Left colon (tissue), 2 donors: ENCODE data around the gene RBM12. TPM values are rescaled to one million over a fixed set of nuclear protein-coding genes. Genes with fewer than 3 reads are reported as not detected.
A peak's percentile ranks its signal among the peaks of the same experiment; 100 is the strongest.

Experiments used
- ATAC-seq: fragments of 200-7000 bp; cut with Tn5 transposase; one replicate; pipeline ENCODE4 v1.9.1; 2020; ENCODE audit warnings: mild to moderate bottlenecking, moderate library complexity
- DNase-seq, 2 donors: peaks; one replicate each; pipeline ENCODE4 v3.0.0-alpha.2; 2020
- intact Hi-C, 2 donors: fragments of 100-400 bp; cut with DNase I in 1 of 2; cut with micrococcal nuclease in 1 of 2; formaldehyde crosslinking; loops; one replicate each; pipeline versions ENCODE4 v1.11.2 to v1.14.0; 2022; cut with DNase I, micrococcal nuclease
- total RNA-seq, 2 donors: library from RNA; stranded (reverse); fragmentation: NEBNext Ultra II Directional; extraction: Animal tissue kit (Norgen Biotek cat#: 25700); gene quantifications; one replicate each; pipeline ENCODE4 v1.2.1, GENCODE V29; 2021
- donor health status: DM: no; HTN: no; CAD: no.
- donor health status: DM: yes; HTN: yes; CAD: no.

RBM12 gene
- total RNA-seq, 2 donors from 2014 or later: 63.5 to 73.0 TPM

DNA sequence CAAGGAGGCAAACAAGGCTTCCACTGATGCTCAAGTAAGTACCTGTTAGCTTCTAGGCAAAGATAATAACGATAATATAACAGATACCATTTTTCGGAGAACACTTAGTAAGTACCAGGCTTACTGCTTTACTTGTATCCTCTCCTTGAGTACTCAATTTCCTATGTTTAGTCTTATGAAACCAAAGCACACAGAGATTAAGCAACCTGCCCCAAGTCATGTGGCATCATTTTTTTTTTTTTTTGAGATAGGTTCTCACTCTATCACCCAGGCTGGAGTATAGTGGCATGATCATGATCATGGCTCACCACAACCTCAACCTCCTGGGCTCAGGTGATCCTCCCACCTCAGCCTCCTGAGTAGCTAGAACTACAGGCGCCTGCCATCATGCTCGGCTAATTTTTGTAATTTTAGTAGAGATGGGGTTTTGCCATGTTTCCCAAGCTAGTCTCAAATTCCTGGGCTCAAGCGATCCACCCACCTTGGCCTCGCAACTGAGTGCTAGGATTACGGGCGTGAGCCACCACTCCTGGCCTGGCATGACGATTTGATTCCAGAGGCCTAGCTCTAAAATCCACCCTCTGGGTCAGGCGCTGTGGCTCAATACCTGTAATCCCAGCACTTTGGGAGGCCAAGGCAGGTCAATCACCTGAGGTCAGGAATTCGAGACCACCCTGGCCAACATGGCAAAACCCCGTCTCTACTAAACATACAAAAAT, 35.1 kb downstream of the RBM12 start:
- ATAC-seq: no peak
- no peak for DNase-seq
- intact Hi-C loops: no loop called here

DNA sequence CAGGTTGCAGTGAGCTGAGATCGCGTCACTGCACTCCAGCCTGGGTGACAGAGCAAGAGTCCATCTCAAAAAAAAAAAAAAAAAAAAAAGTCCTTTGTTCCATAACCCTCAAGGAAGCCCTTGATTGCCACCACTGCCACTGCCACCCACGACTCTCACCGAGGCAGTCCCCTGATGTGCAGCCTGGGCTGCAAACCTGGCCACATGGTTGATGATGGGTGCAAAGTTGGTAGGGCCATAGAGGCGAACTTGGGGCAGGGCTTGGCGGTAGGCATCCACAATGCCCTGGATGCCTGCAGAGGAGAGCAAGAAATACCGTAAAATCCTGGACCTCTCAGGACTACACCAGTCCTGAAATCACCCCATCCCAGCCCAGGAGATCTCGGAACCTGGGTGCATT, 37.6 kb downstream of the RBM12 start:
- no peak for DNase-seq
- intact Hi-C loops: no loop called here
- ATAC-seq: no peak

DNA sequence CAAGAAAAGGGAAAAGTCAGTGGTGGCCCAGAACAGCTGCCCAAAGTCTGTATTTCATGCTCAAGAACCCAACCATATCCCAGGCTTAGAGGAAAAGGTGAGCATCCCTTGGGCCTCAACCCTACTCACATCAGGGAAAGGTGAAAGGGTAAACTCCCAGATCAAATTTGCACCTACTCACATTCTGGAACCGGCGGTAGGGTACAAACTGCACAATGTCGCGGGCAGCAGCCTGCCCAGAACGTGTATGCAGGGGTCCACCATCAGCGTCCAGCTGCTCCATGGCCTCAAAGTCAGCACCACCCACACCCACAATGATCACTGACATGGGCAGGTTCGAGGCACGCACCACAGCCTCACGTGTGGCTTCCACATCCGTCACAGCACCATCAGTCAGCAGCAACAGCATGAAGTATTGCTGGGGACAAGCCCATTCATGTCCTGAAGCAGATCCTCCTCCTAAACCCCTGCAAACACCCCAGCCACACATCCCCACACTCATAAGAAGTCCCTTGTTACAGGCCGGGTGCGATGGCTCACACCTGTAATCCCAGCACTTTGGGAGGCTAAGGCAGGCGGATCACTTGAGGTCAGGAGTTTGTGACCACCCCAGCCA, 38.2 kb downstream of the RBM12 start:
- no peak for ATAC-seq
- DNase-seq: no peak
- intact Hi-C loops: no loop called here

DNA sequence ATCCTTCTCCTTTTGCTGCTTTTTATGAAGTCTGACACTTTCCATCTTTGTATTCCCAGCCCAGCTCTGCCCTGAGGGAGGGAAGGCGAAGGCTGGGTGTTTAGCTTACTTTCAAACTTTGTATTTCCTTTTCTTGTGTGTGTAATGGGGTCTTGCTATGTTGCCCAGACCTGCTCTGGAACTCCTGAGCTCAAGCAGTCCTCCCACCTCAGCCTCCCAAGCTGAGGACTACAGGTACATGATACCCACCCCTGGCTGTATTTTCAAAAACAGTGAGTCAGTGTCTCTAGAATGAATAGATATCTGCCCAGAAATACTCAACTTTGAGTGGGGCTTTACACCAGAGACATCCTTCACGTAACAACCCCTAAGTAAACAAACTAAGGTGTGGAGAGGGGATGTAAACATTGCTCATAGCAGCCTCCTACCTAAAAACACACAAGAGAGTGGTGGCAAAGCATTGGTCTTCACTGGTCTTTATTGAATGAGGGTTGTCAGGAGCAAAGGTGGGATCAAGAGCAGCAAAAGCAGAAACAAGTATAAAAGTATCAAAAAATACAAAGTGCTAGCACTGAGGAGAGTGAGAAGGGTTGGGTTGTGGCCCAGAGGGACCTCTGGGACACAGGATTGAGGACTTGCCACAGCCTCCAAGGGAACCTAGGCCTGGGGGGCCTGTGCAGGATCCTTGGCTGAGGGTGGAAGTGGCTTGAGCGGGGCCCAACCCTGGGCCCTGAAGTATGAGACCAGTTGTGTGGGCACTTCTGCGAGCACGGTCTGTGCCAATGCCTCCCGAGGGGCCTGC, 38.9 kb downstream of the RBM12 start:
- no peak for ATAC-seq
- no peak for DNase-seq
- intact Hi-C loops: no loop called here

DNA sequence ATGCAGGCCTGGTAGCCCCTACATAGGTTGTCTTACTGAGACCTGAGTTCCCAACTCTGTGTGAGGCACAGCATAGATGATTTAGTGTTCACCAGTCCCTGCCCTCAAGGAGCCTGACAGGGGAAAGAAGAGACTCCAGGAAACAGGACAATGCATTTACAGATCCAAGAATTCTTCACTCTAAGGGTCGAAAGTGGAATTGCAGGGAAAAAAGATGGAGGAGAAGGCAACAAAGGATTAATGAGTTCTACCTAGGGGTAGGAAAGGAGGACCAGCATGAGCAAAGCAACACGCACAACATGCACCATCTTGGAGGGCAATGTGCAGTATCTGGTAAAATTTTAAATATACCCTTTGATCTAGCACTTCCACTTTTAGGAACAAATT, 43.1 kb downstream of the RBM12 start:
- DNase-seq: no peak
- intact Hi-C loops: no loop called here
- no peak for ATAC-seq

DNA sequence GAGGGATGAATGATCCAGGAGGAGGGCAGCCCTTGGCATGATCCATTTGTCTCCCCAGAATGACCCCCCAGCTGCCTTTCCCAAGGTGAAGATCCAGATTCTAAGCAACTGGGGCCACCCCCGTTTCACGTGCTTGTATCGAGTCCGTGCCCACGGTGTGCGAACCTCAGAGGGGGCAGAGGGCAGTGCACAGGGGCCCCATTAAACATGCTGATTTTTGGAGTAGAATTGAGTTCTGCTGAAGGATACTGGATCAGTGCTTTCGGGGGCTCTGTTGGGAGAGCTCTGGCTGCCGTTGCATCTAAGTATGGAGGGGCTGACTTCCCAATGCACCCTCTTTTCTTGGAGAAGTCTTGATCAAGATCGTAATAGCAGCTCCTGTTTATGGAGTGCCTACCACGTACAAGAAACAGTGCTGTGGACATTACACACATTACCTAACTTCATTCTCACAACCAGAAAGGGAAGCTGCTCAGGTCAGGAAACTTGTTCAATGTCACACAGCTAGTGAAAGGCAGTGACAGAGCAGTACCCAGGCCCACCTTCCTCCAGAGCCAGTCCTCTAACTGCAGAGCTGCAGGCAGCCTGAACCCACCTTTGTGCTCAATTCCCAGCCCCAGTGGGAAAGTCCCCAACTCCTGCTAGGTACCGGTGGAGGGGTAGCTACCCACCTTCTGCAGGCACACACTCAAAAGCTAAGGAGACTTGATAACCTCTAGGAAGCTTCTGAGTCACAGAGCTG, 43.7 kb downstream of the RBM12 start:
- DNase-seq: no peak
- no peak for ATAC-seq
- intact Hi-C loops: no loop called here

DNA sequence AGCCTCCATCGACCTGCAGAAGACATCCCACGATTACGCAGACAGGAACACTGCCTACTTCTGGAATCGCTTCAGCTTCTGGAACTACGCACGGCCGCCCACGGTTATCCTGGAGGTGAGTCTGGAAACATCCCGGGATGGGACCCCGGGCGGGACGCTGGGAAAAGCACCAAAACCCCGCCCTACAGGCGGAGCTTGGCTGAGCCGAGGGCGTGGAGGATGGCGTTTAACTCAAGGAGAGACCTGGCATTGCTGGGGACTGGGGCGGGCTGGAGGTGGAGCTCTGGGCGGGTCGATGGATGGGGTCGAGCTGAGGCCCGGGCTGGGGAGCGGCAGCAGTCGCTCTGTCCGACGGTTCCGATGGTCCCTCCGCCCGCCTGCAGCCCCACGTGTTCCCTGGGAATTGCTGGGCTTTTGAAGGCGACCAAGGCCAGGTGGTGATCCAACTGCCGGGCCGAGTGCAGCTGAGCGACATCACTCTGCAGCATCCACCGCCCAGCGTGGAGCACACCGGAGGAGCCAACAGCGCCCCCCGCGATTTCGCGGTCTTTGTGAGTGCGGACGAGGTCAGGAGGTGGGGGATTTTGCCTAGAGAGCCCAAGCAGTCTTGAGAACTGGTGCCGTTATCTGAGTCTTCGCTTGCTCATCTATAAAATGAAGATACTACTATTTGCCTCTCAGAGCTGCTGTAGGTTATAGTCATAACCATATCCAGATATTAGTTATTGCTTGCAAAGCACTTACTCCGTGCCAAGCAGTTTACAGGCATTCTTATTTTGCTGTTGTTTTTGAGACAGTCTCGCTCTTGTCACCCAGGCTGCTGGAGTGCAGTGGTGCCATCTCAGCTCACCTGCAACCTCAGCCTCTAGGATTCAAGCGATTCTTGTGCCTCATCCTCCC, 45.3 kb downstream of the RBM12 start:
- ATAC-seq (peak; percentile 46), DNase-seq (peak; percentile 86 to 88)
- intact Hi-C loops: no loop called here

DNA sequence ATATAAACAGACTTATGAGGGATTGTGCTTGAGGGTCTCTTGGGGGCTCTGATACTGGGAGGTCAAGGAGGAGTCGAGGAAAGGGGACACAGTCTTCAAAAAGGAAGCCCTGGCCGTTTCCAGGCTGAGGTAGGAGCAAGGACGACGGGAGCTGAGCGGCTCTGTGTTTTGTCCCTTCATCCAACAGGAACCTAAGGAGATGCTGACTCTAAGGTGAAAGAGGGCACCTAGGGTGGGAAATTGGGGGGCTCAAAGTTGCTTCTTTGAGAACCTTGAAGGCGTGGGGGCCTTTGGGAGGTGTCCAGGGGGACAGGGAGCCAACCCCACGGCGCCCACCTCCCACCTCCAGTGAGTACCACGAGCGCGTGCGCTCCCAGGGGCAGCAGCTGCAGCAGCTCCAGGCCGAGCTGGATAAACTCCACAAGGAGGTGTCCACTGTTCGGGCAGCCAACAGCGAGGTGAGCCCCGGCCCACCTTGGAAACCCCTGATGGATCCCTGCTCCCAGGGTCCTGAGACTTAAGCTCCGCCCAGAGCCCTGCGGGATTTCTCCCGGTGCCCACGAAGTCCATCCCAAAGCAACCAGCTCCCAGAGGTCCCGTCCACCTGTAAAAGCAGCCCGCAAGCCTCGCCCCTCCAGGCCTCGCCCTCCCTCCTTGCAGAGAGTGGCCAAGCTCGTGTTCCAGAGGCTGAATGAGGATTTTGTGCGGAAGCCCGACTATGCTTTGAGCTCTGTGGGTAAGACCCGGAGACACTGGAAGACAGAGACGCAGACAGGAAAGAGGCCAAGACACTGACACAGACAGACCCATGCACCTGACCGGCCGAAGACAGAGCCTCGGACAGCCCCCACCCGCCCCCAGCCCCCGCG, 46.2 kb downstream of the RBM12 start:
- DNase-seq: peak; percentile 37 to 51
- intact Hi-C loops: no loop called here
- ATAC-seq: no peak

DNA sequence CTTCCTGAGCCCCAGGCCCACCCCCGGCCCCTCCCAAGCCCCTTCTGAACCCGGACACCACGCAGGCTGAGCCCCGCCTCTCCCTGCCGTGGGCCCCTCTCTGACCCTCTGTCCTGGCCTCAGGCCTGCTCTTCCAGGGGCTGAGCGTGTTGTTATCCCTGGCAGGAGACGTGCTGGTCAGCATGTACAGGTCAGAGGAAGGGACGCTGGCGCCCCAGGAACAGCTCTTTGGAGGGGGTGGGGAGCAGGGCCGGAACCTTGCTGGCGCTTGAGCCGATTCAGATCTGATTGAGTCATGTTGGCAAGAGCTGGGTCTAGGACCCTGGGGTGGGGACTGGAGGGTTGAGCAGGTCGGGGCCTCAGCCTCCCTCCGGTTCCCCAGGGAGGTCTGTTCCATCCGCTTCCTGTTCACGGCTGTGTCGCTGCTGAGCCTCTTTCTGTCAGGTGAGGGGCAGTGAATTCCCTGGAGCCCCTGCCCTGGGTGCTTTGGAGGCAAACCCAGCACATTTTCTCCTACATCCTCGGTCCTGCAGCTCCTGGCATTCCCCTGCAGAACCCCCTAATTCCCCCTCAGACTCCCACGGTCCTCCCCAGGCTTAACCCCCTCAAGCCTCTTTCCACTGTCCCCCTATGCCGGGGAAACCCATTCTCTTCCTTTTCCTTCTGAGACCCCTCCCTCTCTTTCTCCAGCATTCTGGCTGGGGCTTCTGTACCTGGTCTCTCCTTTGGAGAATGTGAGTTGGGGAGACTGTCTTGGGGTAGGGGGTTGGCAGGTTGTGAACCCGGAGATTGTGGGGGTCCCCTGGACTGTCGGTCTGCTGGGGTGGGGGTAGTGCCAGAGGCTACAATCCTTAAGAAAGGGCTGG, 47.1 kb downstream of the RBM12 start:
- DNase-seq (peak; percentile 52 to 62), ATAC-seq (no peak)
- intact Hi-C loops: no loop called here

DNA sequence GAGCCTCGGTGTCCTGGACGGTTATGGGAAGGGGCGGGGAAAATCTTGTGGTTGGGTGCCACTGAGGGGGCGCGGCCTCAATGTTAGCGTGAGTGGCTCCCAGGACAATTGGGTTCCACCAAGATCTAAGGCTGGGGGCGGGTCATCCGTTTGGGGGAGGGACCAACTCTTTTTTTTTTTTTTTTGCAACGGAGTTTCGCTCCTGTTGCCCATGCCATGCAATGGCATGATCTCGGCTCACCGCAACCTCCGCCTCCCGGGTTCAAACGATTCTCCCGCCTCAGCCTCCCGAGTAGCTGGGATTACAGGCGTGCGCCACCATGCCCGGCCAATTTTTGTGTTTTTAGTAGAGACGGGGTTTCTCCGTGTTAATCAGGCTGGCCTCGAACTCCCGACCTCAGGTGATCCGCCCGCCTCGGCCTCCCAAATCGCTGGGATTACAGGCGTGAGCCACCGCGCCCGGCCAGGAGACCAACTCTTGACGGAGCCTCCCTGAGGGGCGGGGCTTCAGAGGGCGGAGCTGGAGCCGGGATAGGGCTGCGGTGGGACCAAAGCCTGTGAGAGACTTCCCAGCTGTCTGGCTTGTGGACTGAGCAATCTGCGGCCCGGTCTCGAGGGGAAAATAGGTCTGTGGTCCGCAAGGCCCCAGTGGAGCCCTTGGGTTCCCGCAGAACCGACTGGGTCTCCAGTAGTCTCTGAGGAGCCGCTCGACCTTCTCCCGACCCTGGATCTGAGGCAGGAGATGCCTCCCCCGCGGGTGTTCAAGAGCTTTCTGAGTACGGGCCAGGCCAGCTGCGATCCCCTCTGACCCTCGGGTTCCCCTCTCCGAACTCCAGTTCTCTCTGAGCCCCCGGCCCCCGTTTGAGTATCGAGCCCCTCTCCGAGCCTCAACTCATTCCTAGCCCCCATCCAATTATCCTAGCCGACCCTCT, 48.0 kb downstream of the RBM12 start:
- intact Hi-C loops: no loop called here
- ATAC-seq: peak; percentile 62

DNA sequence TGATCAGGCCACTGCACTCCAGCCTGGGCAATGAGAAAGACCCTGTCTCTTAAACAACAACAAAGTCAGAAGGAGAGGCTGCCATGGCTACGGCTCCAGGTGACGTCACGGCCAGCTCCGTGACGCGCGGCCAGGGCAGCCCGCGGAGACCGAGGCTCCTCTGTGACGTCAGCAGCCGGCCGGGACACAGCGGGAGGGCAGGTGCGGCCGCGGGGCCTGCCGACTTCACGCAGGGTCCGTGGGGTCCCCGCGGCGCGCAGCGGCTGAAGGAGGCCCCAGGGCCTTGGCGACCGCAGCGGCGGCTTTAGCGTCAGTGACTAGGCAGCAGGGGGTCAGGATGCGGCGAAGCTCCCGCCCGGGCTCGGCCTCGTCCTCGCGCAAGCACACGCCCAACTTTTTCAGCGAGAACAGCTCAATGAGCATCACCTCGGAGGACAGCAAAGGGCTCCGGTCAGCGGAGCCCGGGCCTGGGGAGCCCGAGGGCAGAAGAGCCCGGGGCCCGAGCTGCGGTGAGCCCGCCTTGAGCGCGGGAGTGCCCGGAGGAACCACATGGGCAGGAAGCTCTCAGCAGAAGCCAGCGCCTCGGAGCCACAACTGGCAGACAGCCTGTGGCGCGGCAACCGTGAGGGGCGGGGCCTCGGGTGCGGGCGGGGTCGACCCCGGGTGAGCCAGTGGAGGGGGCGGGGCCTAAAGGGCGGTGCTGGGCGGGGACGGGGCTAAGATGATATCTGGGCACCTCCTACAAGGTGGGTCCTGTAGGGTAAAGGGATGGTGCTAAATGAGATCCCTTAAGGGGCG, 48.8 kb downstream of the RBM12 start, which contains the start of gene SPAG4:
SPAG4 (plus strand) TSS at position 163 of the 798 bp plus-strand sequence; CDS start at position 338, 175 bp downstream.
- intact Hi-C loops: no loop called here
- peak; percentile 83 for ATAC-seq
- peak; percentile 99 to 100 for DNase-seq

More for the DNA sequence above, 48.0 kb downstream of the RBM12 start:
- peak; percentile 93 to 94 for DNase-seq

DNA sequence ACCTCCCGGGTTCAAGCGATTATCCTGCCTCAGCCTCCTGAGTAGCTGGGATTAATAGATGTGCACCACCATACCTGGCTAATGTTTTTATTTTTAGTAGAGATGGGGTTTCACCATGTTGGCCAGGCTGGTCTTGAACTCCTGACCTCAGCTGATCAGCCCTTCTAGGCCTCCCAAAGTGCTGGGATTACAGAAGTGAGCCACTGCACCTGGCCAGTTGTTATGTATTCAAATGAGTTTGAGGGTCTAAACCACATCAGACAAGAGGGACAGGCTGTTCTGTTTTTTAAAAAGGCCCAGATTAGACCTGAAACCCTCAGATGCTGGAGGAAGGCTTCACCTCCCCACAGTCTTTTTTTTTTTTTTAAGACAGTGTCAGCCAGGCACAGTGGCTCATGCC, 53.2 kb downstream of the RBM12 start:
- ATAC-seq (no peak), DNase-seq (no peak)
- intact Hi-C loops: no loop called here

DNA sequence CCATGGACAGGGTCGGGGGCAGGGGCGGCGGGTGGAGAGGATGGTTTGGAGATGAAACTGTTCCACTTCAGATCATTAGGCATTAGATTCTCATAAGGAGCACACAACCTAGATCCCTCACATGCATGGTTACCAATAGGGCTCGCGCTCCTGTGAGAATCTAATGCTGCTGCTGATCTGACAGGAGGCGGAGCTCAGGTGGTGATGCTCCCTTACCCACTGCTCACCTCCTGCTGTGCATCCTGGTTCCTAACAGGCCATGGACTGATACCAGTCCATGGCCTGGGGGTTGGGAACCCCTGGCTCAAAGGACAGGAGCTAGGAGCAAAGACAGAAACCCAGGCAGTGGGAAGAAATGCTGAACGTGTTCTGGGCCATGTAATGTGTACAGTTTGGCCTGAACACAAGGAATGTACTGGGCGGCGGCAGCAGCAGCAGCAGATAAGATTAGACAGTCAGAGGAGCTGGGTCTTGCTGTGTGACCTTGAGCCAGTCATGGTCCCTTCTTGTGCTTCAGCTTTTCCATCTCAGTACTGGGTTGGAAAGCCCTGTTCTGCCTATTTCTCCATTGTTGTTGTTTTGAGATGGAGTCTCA, 53.8 kb downstream of the RBM12 start:
- ATAC-seq: no peak
- intact Hi-C loops: no loop called here
- DNase-seq: no peak
